GM18499 (cell line): Measurements from ENCODE around the gene PTTG2.

Experiments used
- ATAC-seq: cut with Tn5 transposase; IDR thresholded peaks from one replicate; pipeline ENCODE4 v1.9.1; 2021; ENCODE audit warnings: moderate number of reproducible peaks; ENCODE audit not compliant: insufficient read depth, unreplicated experiment

The PTTG2 gene

GRCh38 chr4:37982736-37983135, 22.5 kb downstream of the PTTG2 start:
- ATAC-seq: no peak

- no peak for ATAC-seq
These were observed 23.8 kb downstream of the PTTG2 start for GRCh38 chr4:37983951-37984350.

GRCh38 chr4:37985730-37986275, 25.6 kb downstream of the PTTG2 start:
- ATAC-seq: no peak

GRCh38 chr4:37988670-37989069, 28.5 kb downstream of the PTTG2 start:
- ATAC-seq: no peak

GRCh38 chr4:37989398-37990260, 29.4 kb downstream of the PTTG2 start:
- no peak for ATAC-seq

- ATAC-seq: no peak
These were observed 30.6 kb downstream of the PTTG2 start for GRCh38 chr4:37990731-37991245.

- ATAC-seq: no peak
These were observed 31.6 kb downstream of the PTTG2 start for GRCh38 chr4:37991623-37992410.

- no peak for ATAC-seq
These were observed 33.6 kb downstream of the PTTG2 start for GRCh38 chr4:37993806-37994205.

- no peak for ATAC-seq
These were observed 34.4 kb downstream of the PTTG2 start for GRCh38 chr4:37994569-37994968.

- ATAC-seq: no peak
These were observed 35.2 kb downstream of the PTTG2 start for GRCh38 chr4:37995299-37995821.

- no peak for ATAC-seq
These were observed 36.0 kb downstream of the PTTG2 start for GRCh38 chr4:37995981-37996775.

- ATAC-seq: no peak
These were observed 38.0 kb downstream of the PTTG2 start for GRCh38 chr4:37998226-37998625.

GRCh38 chr4:37999000-37999716, 39.0 kb downstream of the PTTG2 start:
- no peak for ATAC-seq

GRCh38 chr4:37999965-38000364, 39.8 kb downstream of the PTTG2 start:
- ATAC-seq: no peak

- ATAC-seq: no peak
These were observed 41.7 kb downstream of the PTTG2 start for GRCh38 chr4:38001927-38002326.

GRCh38 chr4:38002451-38003071, 42.4 kb downstream of the PTTG2 start:
- ATAC-seq: no peak

GRCh38 chr4:38003102-38003501, 42.9 kb downstream of the PTTG2 start:
- ATAC-seq: no peak

GRCh38 chr4:38003628-38004027, 43.4 kb downstream of the PTTG2 start:
- ATAC-seq: no peak

GRCh38 chr4:38004062-38004461, 43.9 kb downstream of the PTTG2 start:
- ATAC-seq: no peak
